HepG2 (cell line): ENCODE measurements around the gene CFAP100. TPM values are rescaled to one million over a fixed set of nuclear protein-coding genes. Genes with fewer than 3 reads are reported as not detected.

ENCODE experiments used
- ARID5B ChIP-seq: IDR thresholded peaks from 2 replicates; pipeline ENCODE4 v1.4.0; 2020; ENCODE audit warnings: mild to moderate bottlenecking, missing genetic modification reagents
- CREB1 ChIP-seq, 2 experiments: fragments of 450-650 bp in 1 of 2; IDR thresholded peaks; 2 replicates each; pipeline ENCODE4 v1.6.1; 2016 to 2017; ENCODE audit warnings: control low read depth in 1 of 2, mild to moderate bottlenecking in 1 of 2, missing compliant biosample characterization in 1 of 2, missing genetic modification characterization in 1 of 2
- FOSL2 ChIP-seq: sonication (generic); formaldehyde crosslinking; IDR thresholded peaks from 2 replicates; pipeline ENCODE4 v1.4.0; 2020; ENCODE audit warnings: missing genetic modification reagents
- FOXA1 ChIP-seq, 2 experiments: fragments of 450-650 bp in 1 of 2; sonication (generic) in 1 of 2; formaldehyde crosslinking in 1 of 2; IDR thresholded peaks; 2 replicates each; pipeline versions ENCODE4 v1.4.0 to v1.6.1; 2016 to 2020; ENCODE audit warnings: missing genetic modification reagents in 1 of 2
- HMGXB4 ChIP-seq, 2 experiments: sonication (generic) in 1 of 2; formaldehyde crosslinking in 1 of 2; IDR thresholded peaks; 2 replicates each; pipeline versions ENCODE4 v1.4.0 to v1.6.1; 2018 to 2020; ENCODE audit warnings: missing genetic modification reagents in 2 of 2, borderline replicate concordance in 1 of 2, low read depth in 1 of 2, mild to moderate bottlenecking in 1 of 2, missing biosample characterization in 1 of 2
- HOXA3 ChIP-seq: sonication (generic); formaldehyde crosslinking; IDR thresholded peaks from 2 replicates; pipeline ENCODE4 v1.5.0; 2020; ENCODE audit warnings: missing genetic modification reagents
- MBNL3 ChIP-seq: fragments of 250-450 bp; sonication (Bioruptor Pico); conservative IDR thresholded peaks from 2 replicates; pipeline ENCODE4 v1.8.0; 2022; ENCODE audit warnings: mild to moderate bottlenecking, inconsistent platforms
- NFKB2 ChIP-seq: sonication (generic); formaldehyde crosslinking; IDR thresholded peaks from 2 replicates; pipeline ENCODE4 v1.4.0; 2020; ENCODE audit warnings: missing genetic modification reagents, borderline replicate concordance
- RXRB ChIP-seq: IDR thresholded peaks from 2 replicates; pipeline ENCODE4 v1.6.1; 2016; ENCODE audit warnings: borderline replicate concordance, missing genetic modification reagents, missing compliant biosample characterization
- TMF1 ChIP-seq: sonication (generic); formaldehyde crosslinking; IDR thresholded peaks from 2 replicates; pipeline ENCODE4 v1.8.1; 2022; ENCODE audit warnings: low read depth, missing genetic modification reagents
- ZBTB25 ChIP-seq: IDR thresholded peaks from 2 replicates; pipeline ENCODE4 v1.6.1; 2018; ENCODE audit warnings: missing genetic modification reagents
- ZFP91 ChIP-seq: sonication (generic); formaldehyde crosslinking; IDR thresholded peaks from 2 replicates; pipeline ENCODE4 v1.9.0; 2022; ENCODE audit warnings: missing genetic modification reagents, mild to moderate bottlenecking, borderline replicate concordance
- ZNF276 ChIP-seq: sonication (generic); formaldehyde crosslinking; IDR thresholded peaks from 2 replicates; pipeline ENCODE4 v1.4.0; 2020; ENCODE audit warnings: mild to moderate bottlenecking, low read depth, missing genetic modification reagents
- ZNF382 ChIP-seq: sonication (generic); formaldehyde crosslinking; IDR thresholded peaks from 2 replicates; pipeline ENCODE4 v1.5.0; 2020; ENCODE audit warnings: missing genetic modification reagents, mild to moderate bottlenecking, borderline replicate concordance
- ZNF550 ChIP-seq: sonication (generic); formaldehyde crosslinking; IDR thresholded peaks from 2 replicates; pipeline ENCODE4 v1.4.0; 2020; ENCODE audit warnings: mild to moderate bottlenecking, missing genetic modification reagents, borderline replicate concordance
- ZNF790 ChIP-seq: sonication (generic); formaldehyde crosslinking; IDR thresholded peaks from 2 replicates; pipeline ENCODE4 v1.8.0; 2022; ENCODE audit warnings: missing genetic modification reagents, mild to moderate bottlenecking, borderline replicate concordance
- ZNF891 ChIP-seq: sonication (generic); formaldehyde crosslinking; IDR thresholded peaks from 2 replicates; pipeline ENCODE4 v1.5.0; 2020; ENCODE audit warnings: mild to moderate bottlenecking, missing genetic modification reagents
- polyA plus RNA-seq, 8 experiments: library from polyadenylated mRNA; depleted of rRNA in 3 of 8; stranded (reverse) in 7 of 8; unstranded in 1 of 8; fragments of >200 nt; fragmentation: Illumina TruSeq in 4 of 8; extraction: Trizol in 4 of 8; gene quantifications; 2 replicates each; pipeline versions ENCODE4 v1.2.1 to v1.2.3, GENCODE V29; 2011 to 2016; ENCODE audit warnings: low read depth in 4 of 8, missing spikeins in 1 of 8, mixed read lengths in 1 of 8; ENCODE audit not compliant: insufficient read depth in 1 of 8
- total RNA-seq, 5 experiments: library from RNA; depleted of rRNA; stranded (reverse); fragments of >200 nt; fragmentation: Illumina TruSeq; extraction: Trizol; gene quantifications; 2 replicates each; pipeline ENCODE4 v1.2.3, GENCODE V29; 2016; ENCODE audit warnings: low read depth in 1 of 5

Gene CFAP100
- total and polyA plus RNA-seq, 2 of the 13 experiments (the other 11 are each of a cell fraction or from before 2014, with no cell fraction given) = 0.32 TPM; not detected in 1

- TF ChIP-seq ZFP91 = peak; percentile 85
- peak; percentile 69; the same call in 1 of the 2 replicates for TF ChIP-seq ZNF790 (CRISPR knock-in tag)
- TF ChIP-seq ZBTB25 = peak; percentile 72; the same call in 1 of the 2 replicates
- TF ChIP-seq ARID5B (CRISPR knock-in tag) = peak; percentile 75
- no peak for TF ChIP-seq MBNL3 (CRISPR knock-in tag)
- TF ChIP-seq ZNF891 (CRISPR knock-in tag) = peak; percentile 63; the same call in 1 of the 2 replicates
- peak; percentile 80 for TF ChIP-seq HOXA3 (CRISPR knock-in tag)
- TF ChIP-seq TMF1 = 0 out of 2 replicates have a peak, but pooled peaks have one; percentile 27
- peak; percentile 67; the same call in 1 of the 2 replicates for TF ChIP-seq RXRB (CRISPR knock-in tag)
- TF ChIP-seq HMGXB4 (CRISPR knock-in tag; IDR thresholded peaks at IDR 0.05; ENCODE audit: borderline replicate concordance in 1 of 2, low read depth in 1 of 2) = peak in 1 of 2 experiments; percentile 52; a peak in 1 of 4 replicates
- peak; percentile 57; the same call in 1 of the 2 replicates for TF ChIP-seq ZNF276 (CRISPR knock-in tag)
- no peak for TF ChIP-seq ZNF550 (CRISPR knock-in tag)
- TF ChIP-seq FOXA1 (IDR thresholded peaks at IDR 0.05) = no peak
- peak; percentile 64 for TF ChIP-seq FOXA1 (CRISPR knock-in tag; IDR thresholded peaks at IDR 0.05)
- peak; percentile 59; the same call in 1 of the 2 replicates for TF ChIP-seq FOSL2 (CRISPR knock-in tag)
- no peak for TF ChIP-seq CREB1 (IDR thresholded peaks at IDR 0.05)
- TF ChIP-seq CREB1 (CRISPR knock-in tag; IDR thresholded peaks at IDR 0.05) = peak; percentile 37; the same call in 1 of the 2 replicates
- no peak for TF ChIP-seq ZNF382 (CRISPR knock-in tag)
- peak; percentile 74; the same call in 1 of the 2 replicates for TF ChIP-seq NFKB2 (CRISPR knock-in tag)
Measured at GRCh38 chr3:126355777-126356372, 38.8 kb upstream of the CFAP100 start (continued).
